GM23248 (cell line): Measurements from ENCODE around the gene TOX2.

Experiments used
- EZH2 ChIP-seq: fragments of 200-600 bp; sonication (generic); IDR thresholded peaks from 2 replicates; pipeline ENCODE4 v1.6.1; 2018; ENCODE audit warnings: antibody characterized with exemption, mild to moderate bottlenecking; ENCODE audit not compliant: insufficient read depth, poor library complexity, severe bottlenecking
- EZH2phosphoT487 ChIP-seq: fragments of 200-600 bp; sonication (generic); IDR thresholded peaks from 2 replicates; pipeline ENCODE4 v1.6.1; 2018; ENCODE audit warnings: antibody characterized with exemption, moderate library complexity, mild to moderate bottlenecking, low read depth; ENCODE audit not compliant: insufficient read depth

DNA sequence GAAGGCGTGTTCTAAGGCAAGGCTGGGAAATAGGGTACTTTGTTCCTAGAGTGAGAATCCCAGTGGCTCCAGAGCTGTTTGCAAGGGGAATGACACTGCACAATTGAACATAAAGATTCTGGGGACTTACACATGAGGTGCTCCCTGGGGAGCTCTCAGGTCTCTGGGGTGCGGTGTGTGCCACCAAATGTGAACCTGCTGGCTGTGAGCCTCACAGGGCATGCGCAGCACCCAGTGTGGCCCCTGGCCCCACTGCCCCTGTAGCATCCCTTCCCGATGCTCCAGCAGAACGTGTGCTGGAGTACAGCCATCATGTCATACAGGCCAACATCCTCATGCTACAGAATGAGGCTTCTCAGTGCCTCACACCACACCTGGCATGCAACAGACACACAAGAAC, 68.2 kb downstream of the TOX2 start:
- TF ChIP-seq EZH2: no peak
- no peak for TF ChIP-seq EZH2phosphoT487
